ENCODE measurements around the gene YJEFN3. TPM values are rescaled to one million over a fixed set of nuclear protein-coding genes. Genes with fewer than 3 reads are reported as not detected.
A peak's percentile ranks its signal among the peaks of the same experiment; 100 is the strongest.

Gene YJEFN3
- total RNA-seq, 1 experiment from 2014 or later: 6.1 TPM

- ATAC-seq (peak; percentile 96), DNase-seq (ENCODE audit: low read depth, low spot score) (no peak)
- TF ChIP-seq CTCF (IDR thresholded peaks at IDR 0.05): no peak
- TF ChIP-seq TCF7L2 (IDR thresholded peaks at IDR 0.05; ENCODE audit: low read depth, low read length): peak; percentile 52; the same call in 1 of the 2 replicates
- TF ChIP-seq SIN3A (IDR thresholded peaks at IDR 0.05; ENCODE audit: borderline replicate concordance, insufficient read depth, low read depth, low read length): peak; percentile 78; the same call in 1 of the 2 replicates
- TF ChIP-seq POLR2AphosphoS5 (IDR thresholded peaks at IDR 0.05; ENCODE audit: low read depth, low read length): peak; percentile 89
- TF ChIP-seq, protein P1, sequence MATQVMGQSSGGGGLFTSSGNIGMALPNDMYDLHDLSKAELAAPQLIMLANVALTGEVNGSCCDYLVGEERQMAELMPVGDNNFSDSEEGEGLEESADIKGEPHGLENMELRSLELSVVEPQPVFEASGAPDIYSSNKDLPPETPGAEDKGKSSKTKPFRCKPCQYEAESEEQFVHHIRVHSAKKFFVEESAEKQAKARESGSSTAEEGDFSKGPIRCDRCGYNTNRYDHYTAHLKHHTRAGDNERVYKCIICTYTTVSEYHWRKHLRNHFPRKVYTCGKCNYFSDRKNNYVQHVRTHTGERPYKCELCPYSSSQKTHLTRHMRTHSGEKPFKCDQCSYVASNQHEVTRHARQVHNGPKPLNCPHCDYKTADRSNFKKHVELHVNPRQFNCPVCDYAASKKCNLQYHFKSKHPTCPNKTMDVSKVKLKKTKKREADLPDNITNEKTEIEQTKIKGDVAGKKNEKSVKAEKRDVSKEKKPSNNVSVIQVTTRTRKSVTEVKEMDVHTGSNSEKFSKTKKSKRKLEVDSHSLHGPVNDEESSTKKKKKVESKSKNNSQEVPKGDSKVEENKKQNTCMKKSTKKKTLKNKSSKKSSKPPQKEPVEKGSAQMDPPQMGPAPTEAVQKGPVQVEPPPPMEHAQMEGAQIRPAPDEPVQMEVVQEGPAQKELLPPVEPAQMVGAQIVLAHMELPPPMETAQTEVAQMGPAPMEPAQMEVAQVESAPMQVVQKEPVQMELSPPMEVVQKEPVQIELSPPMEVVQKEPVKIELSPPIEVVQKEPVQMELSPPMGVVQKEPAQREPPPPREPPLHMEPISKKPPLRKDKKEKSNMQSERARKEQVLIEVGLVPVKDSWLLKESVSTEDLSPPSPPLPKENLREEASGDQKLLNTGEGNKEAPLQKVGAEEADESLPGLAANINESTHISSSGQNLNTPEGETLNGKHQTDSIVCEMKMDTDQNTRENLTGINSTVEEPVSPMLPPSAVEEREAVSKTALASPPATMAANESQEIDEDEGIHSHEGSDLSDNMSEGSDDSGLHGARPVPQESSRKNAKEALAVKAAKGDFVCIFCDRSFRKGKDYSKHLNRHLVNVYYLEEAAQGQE (IDR thresholded peaks at IDR 0.05; ENCODE audit: insufficient read depth in 1 of 2, low read depth in 2 of 2, low read length in 1 of 2): no peak
- Histone ChIP-seq H3K4me3 (ENCODE audit: low read depth in 2 of 2, low read length in 2 of 2) (peak within 1 kb of the TSS; percentile 73 to 80), H3K36me3 (ENCODE audit: control insufficient read depth, insufficient read depth, low read length) (0 out of 2 replicates have a peak, but pooled peaks cover 2% of the 10 kb centered on the region), H3K27ac (ENCODE audit: low read length) (peak within 1 kb of the TSS; percentile 84), H3K27me3 (ENCODE audit: control insufficient read depth, insufficient read depth, low read length) (no peaks in the 10 kb centered on the region), H3K9me3 (ENCODE audit: control insufficient read depth, insufficient read depth, low read depth, low read length) (no peaks in the 10 kb centered on the region), H3K4me1 (ENCODE audit: control insufficient read depth, insufficient read depth, low read length) (no peaks in the 10 kb centered on the region)
- ChIA-PET CTCF (no interaction called here), POLR2A (no interaction called here)
- BruUV-seq (replicated peaks): TSS peak; percentile 96
- intact Hi-C loops (cut with micrococcal nuclease; ENCODE audit: unreplicated experiment): no loop called here
- in situ Hi-C loops (cut with HindIII; ENCODE audit: low pct_unique_long_range_greater_than_20kb, low sequenced_read_pairs): no loop called here
These were observed 12.8 kb upstream of the YJEFN3 start, which contains the start of gene NDUFA13 for GRCh38 chr19:19515642-19516519. NDUFA13 (plus strand) TSS chr19:19516225; CDS start chr19:19516239, 14 bp downstream.

GRCh38 chr19:19517235-19517619 is 11.5 kb upstream of the YJEFN3 start:
- ATAC-seq: no peak
- Histone ChIP-seq H3K27me3 (ENCODE audit: control insufficient read depth, insufficient read depth, low read length) (no peaks in the 10 kb centered on the region), H3K4me3 (ENCODE audit: low read depth in 2 of 2, low read length in 2 of 2) (peak overlapping the region; percentile 73 to 80), H3K36me3 (ENCODE audit: control insufficient read depth, insufficient read depth, low read length) (0 out of 2 replicates have a peak, but pooled peaks cover 2% of the 10 kb centered on the region), H3K27ac (ENCODE audit: low read length) (peak overlapping the region; percentile 84; the same call in 1 of the 2 replicates), H3K9me3 (ENCODE audit: control insufficient read depth, insufficient read depth, low read depth, low read length) (no peaks in the 10 kb centered on the region), H3K4me1 (ENCODE audit: control insufficient read depth, insufficient read depth, low read length) (no peaks in the 10 kb centered on the region)
- ChIA-PET CTCF (no interaction called here), POLR2A (interaction anchor here (0.7 kb wide), 1 partner anchor 139 kb away, joined by 5 read pairs; no protein-coding TSS in a partner anchor)
- no peak for DNase-seq (ENCODE audit: low read depth, low spot score)
- in situ Hi-C loops (cut with HindIII; ENCODE audit: low pct_unique_long_range_greater_than_20kb, low sequenced_read_pairs): no loop called here
- intact Hi-C loops (cut with micrococcal nuclease; ENCODE audit: unreplicated experiment): no loop called here
- BruUV-seq (replicated peaks): TSS peak; percentile 89
- TF ChIP-seq SIN3A (IDR thresholded peaks at IDR 0.05; ENCODE audit: borderline replicate concordance, insufficient read depth, low read depth, low read length): no peak
- TF ChIP-seq POLR2AphosphoS5 (IDR thresholded peaks at IDR 0.05; ENCODE audit: low read depth, low read length): no peak
- TF ChIP-seq CTCF (IDR thresholded peaks at IDR 0.05): no peak
- no peak for TF ChIP-seq TCF7L2 (IDR thresholded peaks at IDR 0.05; ENCODE audit: low read depth, low read length)
